ENCODE measurements around the gene PLXNB2. TPM values are rescaled to one million over a fixed set of nuclear protein-coding genes. Genes with fewer than 3 reads are reported as not detected.

The PLXNB2 gene
- total RNA-seq, 1 experiment from 2014 or later, result 236 TPM

GRCh38 chr22:50245214-50246072 lies 62.0 kb downstream of the PLXNB2 start:
- no peak overlapping the region for H2AFZ ChIP-seq (ENCODE audit: low read depth, low read length, poor library complexity, severe bottlenecking)
- H3K4me1 ChIP-seq (ENCODE audit: control insufficient read depth in 1 of 2, insufficient read depth in 2 of 2, low read length in 2 of 2), result peaks cover 30 to 68% of the 10 kb centered on the region in 2 experiments
- peak; percentile 45 for ATAC-seq
- peak overlapping the region; percentile 93 to 95 for H3K4me3 ChIP-seq (replicated peaks in 1 of 2; ENCODE audit: low read depth in 1 of 2, low read length in 2 of 2)
- intact Hi-C loops (cut with micrococcal nuclease), result no loop called here
- TSS peak; percentile 58 for BruUV-seq (replicated peaks)
- peak overlapping the region; percentile 92 for H3K4me2 ChIP-seq (ENCODE audit: low read length)
- H3K9ac ChIP-seq (ENCODE audit: low read length), result peak overlapping the region; percentile 92
- H3K9me3 ChIP-seq (ENCODE audit: control insufficient read depth in 1 of 2, insufficient read depth in 1 of 2, low read depth in 1 of 2, low read length in 2 of 2), result no peaks in the 10 kb centered on the region
- RAD21 ChIA-PET (ENCODE audit: low non-redundant PET in 1 of 2, low total read pairs in 2 of 2, uncharacterized antibody in 2 of 2, unreplicated experiment in 2 of 2), result no interaction called here
- no peak for DNase-seq (ENCODE audit: low read depth, low spot score)
- H3K27me3 ChIP-seq (ENCODE audit: insufficient read depth, low read length), result no peaks in the 10 kb centered on the region
- no peaks in the 10 kb centered on the region for H3K9me2 ChIP-seq (ENCODE audit: insufficient read depth)
- H3K79me2 ChIP-seq (ENCODE audit: insufficient read depth, low read length), result peaks cover 82% of the 10 kb centered on the region
- H4K20me1 ChIP-seq (ENCODE audit: insufficient read depth), result no peaks in the 10 kb centered on the region
- H3K27ac ChIP-seq (ENCODE audit: low read depth, low read length), result peak overlapping the region; percentile 81
- peaks cover 0 to 18% of the 10 kb centered on the region in 2 experiments; a peak in 1 of 4 replicates for H3K36me3 ChIP-seq (ENCODE audit: control insufficient read depth in 1 of 2, insufficient read depth in 2 of 2, low read length in 2 of 2)
- POLR2A ChIA-PET, result no interaction called here
- CTCF ChIA-PET, result no interaction called here
- TF ChIP-seq ZFX (IDR thresholded peaks at IDR 0.05) (peak; percentile 6; the same call in 1 of the 2 replicates), JUND (IDR thresholded peaks at IDR 0.05) (peak; percentile 7; the same call in 1 of the 2 replicates), ZBTB33 (IDR thresholded peaks at IDR 0.05; ENCODE audit: extremely low read depth, insufficient replicate concordance, low read length) (no peak), RAD21 (IDR thresholded peaks at IDR 0.05; ENCODE audit: low read depth) (no peak), REST (IDR thresholded peaks at IDR 0.05; ENCODE audit: low read depth) (no peak)
